ENCODE data around the gene ORC1.
"Not testable (repeated sequence)": the region's sequence is repeated elsewhere in the genome, so short reads cannot be mapped to it uniquely, and the experiment has no call there.

ORC1 gene

GRCh38 chr1:52385376-52385775, 18.8 kb downstream of the ORC1 start:
- no peak for DNase-seq

GRCh38 chr1:52369851-52370250, 34.4 kb downstream of the ORC1 start:
- DNase-seq, result not testable (repeated sequence)

GRCh38 chr1:52368383-52369172, 35.6 kb downstream of the ORC1 start:
- peak; percentile 24 to 44 for DNase-seq

- DNase-seq, result no peak
These were observed 37.0 kb downstream of the ORC1 start for GRCh38 chr1:52367272-52367671.

- DNase-seq, result no peak
These were observed 37.8 kb downstream of the ORC1 start for GRCh38 chr1:52366517-52366827.

- DNase-seq, result peak; percentile 94 to 96
These were observed 38.3 kb downstream of the ORC1 start, which contains the start of gene CC2D1B for GRCh38 chr1:52365746-52366516. Gene CC2D1B (minus strand): TSS chr1:52366205. CDS start chr1:52364620, 1,585 bp downstream.

GRCh38 chr1:52365071-52365745, 39.0 kb downstream of the ORC1 start:
- DNase-seq, result peak; percentile 18 to 23

GRCh38 chr1:52364235-52364839, 39.9 kb downstream of the ORC1 start:
- DNase-seq, result no peak

- DNase-seq, result no peak
These were observed 43.6 kb downstream of the ORC1 start for GRCh38 chr1:52360595-52360968.

- DNase-seq, result no peak
These were observed 44.3 kb downstream of the ORC1 start for GRCh38 chr1:52359676-52360594.

GRCh38 chr1:52358851-52359497, 45.2 kb downstream of the ORC1 start:
- no peak for DNase-seq

- no peak for DNase-seq
These were observed 46.8 kb downstream of the ORC1 start for GRCh38 chr1:52357397-52357796.

GRCh38 chr1:52356818-52357355, 47.3 kb downstream of the ORC1 start:
- DNase-seq, result no peak

GRCh38 chr1:52355847-52356505, 48.2 kb downstream of the ORC1 start:
- DNase-seq, result no peak

- no peak for DNase-seq
These were observed 48.8 kb downstream of the ORC1 start for GRCh38 chr1:52355436-52355835.

- DNase-seq, result no peak
These were observed 51.5 kb downstream of the ORC1 start for GRCh38 chr1:52352690-52353089.

GRCh38 chr1:52348704-52349300, 55.4 kb downstream of the ORC1 start:
- DNase-seq, result no peak

GRCh38 chr1:52346653-52347052, 57.6 kb downstream of the ORC1 start:
- no peak for DNase-seq

GRCh38 chr1:52345252-52345651, 59.0 kb downstream of the ORC1 start:
- DNase-seq, result no peak

- DNase-seq, result no peak
These were observed 60.2 kb downstream of the ORC1 start for GRCh38 chr1:52343979-52344378.

Data from AML-193 (cell line).